Breast epithelium (tissue), 3 donors: ENCODE results near the gene MRPL47.

ENCODE experiments used
- CTCF ChIP-seq, 3 donors: fragments of 450-650 bp; IDR thresholded peaks; one replicate each; pipeline ENCODE4 v1.5.1; 2016 to 2017; ENCODE audit warnings: antibody characterized with exemption in 3 of 3, mild to moderate bottlenecking in 3 of 3, moderate library complexity in 3 of 3
- POLR2A ChIP-seq: fragments of 450-650 bp; IDR thresholded peaks from one replicate; pipeline ENCODE4 v1.6.1; 2016; ENCODE audit warnings: antibody characterized with exemption, mild to moderate bottlenecking, moderate library complexity

DNA sequence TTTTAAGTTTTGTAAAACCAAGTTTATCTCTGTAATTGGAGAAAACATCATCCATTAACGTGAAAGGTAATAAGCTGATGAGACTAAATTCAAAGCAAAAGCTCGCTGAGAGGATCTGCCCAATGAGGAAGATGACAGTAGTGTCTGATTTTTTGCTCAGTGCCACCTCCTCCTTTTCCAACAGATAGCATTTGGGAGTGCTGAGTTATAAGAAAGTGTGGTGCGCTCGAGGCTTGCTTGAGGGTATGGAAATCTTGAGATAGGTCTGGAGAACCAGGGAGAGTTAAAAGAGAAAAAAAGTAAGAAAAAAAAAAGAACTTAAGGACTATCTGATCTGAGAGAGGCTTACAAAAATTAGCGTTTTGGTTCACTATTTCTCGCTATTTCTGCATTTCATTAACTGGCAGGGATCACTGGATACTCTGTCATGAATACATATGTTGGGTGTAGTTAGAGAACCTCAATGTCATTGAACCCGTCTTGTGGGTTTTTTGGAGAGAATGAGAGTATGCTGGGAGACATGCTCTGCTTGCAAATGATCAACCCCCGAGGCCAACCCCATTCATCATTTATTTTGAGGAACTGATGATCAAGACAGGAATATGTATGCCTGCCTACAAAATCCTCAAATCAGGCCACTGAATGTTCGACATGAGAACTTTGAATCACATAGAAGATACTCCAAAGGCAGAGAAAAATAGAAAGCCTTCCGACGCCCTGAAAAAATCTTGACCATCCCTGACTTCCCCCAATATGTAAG, 47.4 kb upstream of the MRPL47 start:
- TF ChIP-seq CTCF (IDR thresholded peaks at IDR 0.05) (no peak), POLR2A (no peak)
